ENCODE measurements around the gene ARL6IP4. TPM values are rescaled to one million over a fixed set of nuclear protein-coding genes. Genes with fewer than 3 reads are reported as not detected.
A peak's percentile ranks its signal among the peaks of the same experiment; 100 is the strongest.
"Not testable (repeated sequence)": the region's sequence is repeated elsewhere in the genome, so short reads cannot be mapped to it uniquely, and the experiment has no call there.

Gene ARL6IP4
- total RNA-seq, 2 experiments from 2014 or later, result 159 to 177 TPM

DNA sequence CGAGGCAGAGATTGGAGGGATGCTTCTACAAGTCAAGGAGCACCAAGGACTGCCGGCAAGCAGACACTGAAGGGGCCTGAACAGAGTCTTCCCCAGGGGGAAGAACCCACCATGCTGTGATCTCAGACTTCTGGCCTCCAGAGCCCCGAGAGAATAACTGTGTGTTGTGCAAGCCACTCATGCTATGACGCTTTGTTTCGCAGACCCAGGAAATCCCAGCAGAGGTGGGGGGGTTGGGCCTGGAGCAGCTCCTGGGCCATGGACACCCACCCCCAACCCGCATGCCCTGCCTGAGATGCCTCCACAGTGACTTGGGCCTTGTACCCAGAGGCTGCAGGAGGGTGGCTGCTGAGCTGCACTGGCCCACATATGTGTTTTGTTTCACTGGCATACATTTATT, 31.2 kb downstream of the ARL6IP4 start:
- Mint-ChIP-seq H3K27me3 (ENCODE audit: low read depth) (no peaks in the 10 kb centered on the region), H3K4me1 (ENCODE audit: low read depth) (no peaks in the 10 kb centered on the region), H3K36me3 (ENCODE audit: low read depth) (peaks cover 1% of the 10 kb centered on the region), H3K27ac (no peak overlapping the region), H3K9me3 (no peaks in the 10 kb centered on the region), H3K4me3 (no peak overlapping the region)
- no peak for DNase-seq
- CTCF ChIA-PET, result no interaction called here
- intact Hi-C loops (cut with micrococcal nuclease), result no loop called here

DNA sequence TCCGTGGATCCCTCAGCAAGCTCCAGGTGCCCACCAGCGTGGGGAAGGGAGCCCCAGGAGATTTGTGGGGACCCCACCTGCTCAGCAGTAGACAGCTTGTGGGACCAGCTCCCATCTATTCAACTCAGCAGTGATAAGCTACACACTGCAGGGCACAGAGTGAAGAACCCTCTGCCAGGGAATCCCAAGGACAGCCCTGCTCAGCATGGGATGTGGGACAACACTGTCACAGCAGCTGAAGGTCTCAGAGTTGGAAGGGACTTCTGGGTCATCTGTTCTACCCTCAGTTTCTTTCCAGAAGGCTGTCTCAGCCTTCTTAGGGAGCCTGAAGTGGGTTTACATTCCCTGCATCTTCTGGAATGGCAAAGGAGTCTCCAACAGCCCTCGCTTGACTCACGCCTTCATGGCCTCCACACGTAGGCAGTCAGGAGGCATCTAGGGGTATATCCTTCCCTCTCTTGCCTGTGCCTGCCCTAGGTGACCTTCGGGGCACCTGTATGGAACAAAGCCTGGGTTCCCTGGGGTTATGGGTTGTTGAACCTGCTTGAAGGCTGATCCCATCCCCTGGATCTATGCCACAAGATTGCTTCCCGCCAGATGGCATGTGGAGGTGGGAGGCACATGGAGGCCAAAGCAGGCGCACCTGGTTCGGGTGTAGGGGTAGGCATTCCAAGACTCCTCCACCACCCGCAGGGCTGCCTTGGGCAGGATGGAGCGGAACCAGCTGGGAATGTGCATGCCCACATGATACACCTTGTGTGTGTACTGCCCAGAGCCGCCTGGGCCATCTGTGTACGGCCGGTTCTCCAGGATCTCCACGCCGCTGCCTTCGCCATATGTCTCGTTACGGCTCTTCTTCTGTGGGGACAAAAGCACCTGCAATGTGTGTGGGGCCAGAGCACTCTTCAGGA, 33.0 kb downstream of the ARL6IP4 start:
- no peak for DNase-seq
- H3K4me1 Mint-ChIP-seq (ENCODE audit: low read depth), result no peaks in the 10 kb centered on the region

DNA sequence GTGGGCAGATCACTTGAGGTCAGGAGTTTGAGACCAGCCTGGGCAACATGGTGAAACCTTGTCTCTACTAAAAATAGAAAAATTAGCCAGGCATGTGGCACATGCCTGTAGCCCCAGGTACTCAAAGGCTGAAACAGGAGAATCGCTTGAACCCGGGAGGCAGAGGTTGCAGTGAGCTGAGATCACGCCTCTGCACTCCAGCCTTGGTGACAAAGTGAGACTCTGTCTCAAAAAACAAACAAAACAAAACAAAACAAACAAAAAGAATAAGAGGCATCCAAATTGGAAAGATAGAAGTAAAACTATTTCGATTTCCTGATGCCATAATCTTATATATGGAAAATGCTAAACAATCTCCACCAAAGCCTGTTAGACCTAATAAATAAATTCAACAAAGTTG, 34.0 kb downstream of the ARL6IP4 start:
- H3K4me3 Mint-ChIP-seq; H3K4me1 Mint-ChIP-seq (ENCODE audit: low read depth); H3K36me3 Mint-ChIP-seq (ENCODE audit: low read depth); H3K27ac Mint-ChIP-seq; DNase-seq; H3K9me3 Mint-ChIP-seq; intact Hi-C loops (cut with micrococcal nuclease); H3K27me3 Mint-ChIP-seq (ENCODE audit: low read depth): not testable (repeated sequence)
- CTCF ChIA-PET, result interaction anchor here (1.2 kb wide), 1 partner anchor 370 kb away, joined by 3 read pairs; the partner anchor contains the start of gene KMT5A

More for the DNA sequence above, 33.0 kb downstream of the ARL6IP4 start:
- CTCF ChIA-PET, result no interaction called here
- H3K4me3 Mint-ChIP-seq, result no peak overlapping the region
- no peaks in the 10 kb centered on the region for H3K27me3 Mint-ChIP-seq (ENCODE audit: low read depth)
- intact Hi-C loops (cut with micrococcal nuclease), result no loop called here
- H3K27ac Mint-ChIP-seq, result no peak overlapping the region
- no peaks in the 10 kb centered on the region for H3K9me3 Mint-ChIP-seq
- peaks cover 1% of the 10 kb centered on the region for H3K36me3 Mint-ChIP-seq (ENCODE audit: low read depth)

DNA sequence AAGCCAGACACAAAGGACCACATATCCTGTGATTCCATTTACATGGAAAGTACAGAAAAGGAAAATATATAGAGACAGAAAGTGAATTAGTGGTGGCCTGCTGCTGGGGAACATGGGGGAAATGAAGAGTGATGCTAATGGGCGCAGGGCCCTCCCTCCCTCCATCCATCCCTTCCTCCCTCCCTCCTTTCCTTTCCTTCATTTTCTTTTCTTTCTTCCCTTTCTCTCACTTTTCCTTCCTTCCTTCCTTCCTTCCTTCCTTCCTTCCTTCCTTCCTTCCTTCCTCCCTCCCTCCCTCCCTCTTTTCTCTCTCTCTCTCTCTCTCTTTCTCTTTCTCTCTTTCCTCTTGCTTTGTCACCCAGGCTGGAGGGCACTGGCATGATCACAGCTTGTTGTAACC, 37.3 kb downstream of the ARL6IP4 start:
- Mint-ChIP-seq H3K4me1 (ENCODE audit: low read depth) (peaks cover 7% of the 10 kb centered on the region), H3K9me3 (no peaks in the 10 kb centered on the region), H3K27ac (no peak overlapping the region), H3K36me3 (ENCODE audit: low read depth) (peaks cover 1% of the 10 kb centered on the region), H3K4me3 (no peak overlapping the region), H3K27me3 (ENCODE audit: low read depth) (no peaks in the 10 kb centered on the region)
- DNase-seq, result no peak
- intact Hi-C loops (cut with micrococcal nuclease), result no loop called here
- CTCF ChIA-PET, result no interaction called here

DNA sequence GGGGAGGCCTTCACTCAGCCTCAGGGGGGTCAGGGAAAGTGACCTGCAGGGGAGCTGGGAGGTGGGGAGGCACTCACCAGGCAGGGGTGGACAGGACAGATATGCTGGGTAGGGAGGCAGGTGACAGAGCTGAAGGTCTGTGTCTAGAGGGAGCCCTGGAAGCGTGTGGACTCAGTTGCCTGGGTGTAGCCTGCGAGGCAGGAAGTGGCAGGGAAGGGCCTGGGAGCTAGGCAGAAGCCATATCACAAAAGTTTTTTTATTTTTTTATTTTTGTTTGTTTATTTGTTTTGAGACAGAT, 39.3 kb downstream of the ARL6IP4 start:
- Mint-ChIP-seq H3K27me3 (ENCODE audit: low read depth) (no peaks in the 10 kb centered on the region), H3K36me3 (ENCODE audit: low read depth) (peaks cover 1% of the 10 kb centered on the region), H3K9me3 (no peaks in the 10 kb centered on the region), H3K4me1 (ENCODE audit: low read depth) (peaks cover 23% of the 10 kb centered on the region), H3K4me3 (no peak overlapping the region), H3K27ac (no peak overlapping the region)
- intact Hi-C loops (cut with micrococcal nuclease), result no loop called here
- CTCF ChIA-PET, result interaction anchor here (0.7 kb wide), 1 partner anchor 10 kb away, joined by 3 read pairs; no protein-coding TSS in a partner anchor
- no peak for DNase-seq

DNA sequence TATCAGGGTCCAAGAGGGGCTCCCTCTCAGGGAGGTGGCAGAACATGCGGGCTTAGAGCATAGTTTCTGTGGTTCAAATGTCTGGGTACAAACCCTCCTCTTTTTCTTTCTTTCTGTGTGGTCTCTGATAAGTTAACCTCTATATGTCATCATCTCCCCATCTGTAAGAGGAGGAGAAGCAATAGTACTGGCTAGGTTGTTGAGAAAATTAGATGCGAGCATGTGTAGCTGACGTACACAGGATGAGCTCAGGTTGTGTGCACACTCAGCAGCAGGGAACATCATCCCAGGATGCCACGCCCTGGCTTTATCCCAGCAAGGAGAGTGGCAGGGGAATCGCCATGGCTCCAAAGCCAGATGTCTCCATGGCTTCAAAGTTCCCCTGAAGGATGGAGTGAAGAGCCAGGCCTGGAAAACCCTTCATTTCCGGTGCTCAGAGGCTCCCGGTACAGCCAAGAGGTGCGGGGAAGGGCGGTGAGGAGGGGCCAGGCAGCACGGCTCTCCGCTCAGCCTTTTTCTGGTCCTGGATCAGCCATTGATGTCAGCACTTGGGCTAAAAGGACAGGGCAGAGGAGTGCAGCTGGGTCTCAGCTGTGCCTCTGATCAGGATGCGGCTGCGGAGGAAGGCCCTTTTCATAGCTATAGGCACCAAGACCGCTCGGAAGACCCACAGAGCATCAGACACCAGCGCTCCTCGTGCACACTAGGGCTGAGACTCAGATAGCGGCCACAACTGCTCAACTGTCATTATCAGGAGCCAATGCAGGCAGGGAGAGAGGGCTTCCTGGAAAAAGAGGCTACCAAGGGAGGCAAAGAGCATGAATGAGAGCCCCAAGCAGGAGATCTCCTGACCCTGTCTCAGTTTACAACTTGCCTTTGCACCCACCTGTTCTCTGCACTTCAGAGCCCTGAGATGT, 41.5 kb downstream of the ARL6IP4 start:
- Mint-ChIP-seq H3K4me3 (no peak overlapping the region), H3K27ac (no peak overlapping the region), H3K4me1 (ENCODE audit: low read depth) (peaks cover 37% of the 10 kb centered on the region), H3K9me3 (no peaks in the 10 kb centered on the region), H3K36me3 (ENCODE audit: low read depth) (peaks cover 1% of the 10 kb centered on the region), H3K27me3 (ENCODE audit: low read depth) (no peaks in the 10 kb centered on the region)
- intact Hi-C loops (cut with micrococcal nuclease), result no loop called here
- DNase-seq, result no peak
- CTCF ChIA-PET, result no interaction called here

DNA sequence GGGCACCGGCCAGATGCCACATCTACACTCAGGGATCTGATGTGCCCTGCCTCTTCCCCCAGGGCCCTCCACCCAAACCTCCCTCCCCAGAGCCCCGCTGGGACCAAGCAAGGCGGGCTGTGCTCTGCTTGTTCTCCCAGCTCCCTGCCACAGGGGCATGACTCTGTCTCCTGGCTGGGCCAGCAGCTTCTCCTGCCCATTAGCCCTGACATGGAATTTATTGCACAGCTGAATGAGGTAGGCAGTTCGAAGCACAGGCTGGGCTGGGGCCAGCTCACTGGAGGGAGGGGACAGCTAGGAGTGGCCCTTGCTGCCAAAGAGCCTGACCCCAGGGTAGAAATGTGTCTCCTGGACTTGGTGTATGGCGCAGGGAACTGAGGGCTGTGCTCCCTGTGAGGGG, 42.4 kb downstream of the ARL6IP4 start:
- Mint-ChIP-seq H3K4me1 (ENCODE audit: low read depth) (peaks cover 38% of the 10 kb centered on the region), H3K27ac (no peak overlapping the region), H3K4me3 (no peak overlapping the region), H3K36me3 (ENCODE audit: low read depth) (peaks cover 1% of the 10 kb centered on the region), H3K9me3 (no peaks in the 10 kb centered on the region), H3K27me3 (ENCODE audit: low read depth) (no peaks in the 10 kb centered on the region)
- DNase-seq, result no peak
- CTCF ChIA-PET, result interaction anchor here (0.7 kb wide), 1 partner anchor 215 kb away, joined by 5 read pairs; no protein-coding TSS in a partner anchor
- intact Hi-C loops (cut with micrococcal nuclease), result no loop called here

DNA sequence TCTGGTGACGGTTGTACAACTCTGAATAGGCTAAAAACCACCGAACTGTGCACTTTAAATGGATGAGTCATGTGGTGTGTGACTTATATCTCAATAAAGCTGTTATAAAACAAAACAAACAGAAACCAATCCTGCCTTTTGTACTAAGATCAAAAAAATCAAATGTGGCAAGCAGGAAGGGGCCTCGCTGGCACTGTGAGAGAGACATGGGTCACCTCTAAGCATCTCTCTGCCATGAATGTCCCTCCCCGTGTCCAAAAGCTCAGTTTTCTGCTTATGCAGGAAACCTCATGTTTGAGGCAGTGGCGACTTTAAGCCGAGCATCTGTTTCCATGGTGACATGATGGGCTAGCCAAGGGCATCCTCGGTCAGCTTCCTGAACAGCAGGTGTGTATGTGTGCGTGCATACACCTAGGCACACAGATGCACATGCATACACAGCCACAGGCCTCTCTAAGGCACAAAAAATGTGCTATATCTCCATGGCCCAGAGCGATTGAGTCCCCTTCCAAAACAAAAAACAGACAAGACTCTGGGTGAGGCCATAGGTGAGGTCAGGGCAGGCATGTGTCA, 44.4 kb downstream of the ARL6IP4 start:
- Mint-ChIP-seq H3K4me3 (no peak overlapping the region), H3K27me3 (ENCODE audit: low read depth) (no peaks in the 10 kb centered on the region), H3K4me1 (ENCODE audit: low read depth) (peaks cover 46% of the 10 kb centered on the region), H3K9me3 (no peaks in the 10 kb centered on the region), H3K27ac (peak overlapping the region; percentile 47), H3K36me3 (ENCODE audit: low read depth) (peaks cover 1% of the 10 kb centered on the region)
- peak; percentile 67 for DNase-seq
- intact Hi-C loops (cut with micrococcal nuclease), result loop anchor here (1.0 to 2.0 kb wide), 3 partner anchors 10 to 51 kb away; partner anchors contain the start of gene OGFOD2
- CTCF ChIA-PET, result interaction anchor here (0.9 to 1.3 kb wide), 5 partner anchors 19 to 212 kb away, joined by 3 to 4 read pairs (median 3); partner anchors contain the start of gene PITPNM2

DNA sequence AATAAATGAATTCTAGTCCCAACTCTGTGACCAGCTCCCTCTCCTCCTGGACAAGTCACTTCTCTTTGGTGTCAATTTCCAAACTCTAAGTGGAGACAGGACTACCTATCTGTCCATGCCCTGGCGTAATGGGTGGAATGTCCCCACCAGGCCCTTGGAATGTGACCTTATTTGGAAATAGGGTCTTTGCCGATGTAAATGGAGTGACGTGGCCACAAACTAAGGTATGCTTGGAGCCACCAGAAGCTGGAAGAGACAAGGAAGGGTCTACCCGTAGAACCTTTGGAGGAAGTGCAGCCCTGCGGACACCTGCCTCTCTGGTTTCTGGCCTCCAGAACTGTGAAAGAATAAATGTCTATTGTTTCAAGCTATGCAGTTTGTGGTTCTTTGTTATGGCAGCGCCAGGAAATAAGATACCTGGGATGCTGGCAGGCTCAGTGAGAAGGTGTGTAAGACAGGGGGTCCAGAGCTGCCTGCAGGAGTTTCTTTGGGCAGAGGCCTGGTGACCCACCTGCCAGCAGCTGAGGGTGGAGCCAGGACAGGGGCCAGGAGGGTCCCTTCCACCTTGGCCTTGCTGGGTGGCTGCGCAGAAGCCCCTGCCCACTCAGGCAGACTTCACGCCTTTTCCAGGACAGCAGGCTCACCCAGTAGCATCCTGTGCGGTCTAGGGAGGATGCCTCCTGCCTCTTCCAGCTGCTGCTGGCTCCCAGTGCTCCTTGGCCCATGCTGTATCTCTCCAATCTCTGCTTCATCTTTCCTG, 45.8 kb downstream of the ARL6IP4 start:
- no peak overlapping the region for H3K27ac Mint-ChIP-seq
- DNase-seq, result no peak
- no peaks in the 10 kb centered on the region for H3K9me3 Mint-ChIP-seq
- H3K27me3 Mint-ChIP-seq (ENCODE audit: low read depth), result no peaks in the 10 kb centered on the region
- intact Hi-C loops (cut with micrococcal nuclease), result no loop called here
- CTCF ChIA-PET, result interaction anchor here (0.9 kb wide), 1 partner anchor 211 kb away, joined by 3 read pairs; no protein-coding TSS in a partner anchor
- no peak overlapping the region for H3K4me3 Mint-ChIP-seq
- peaks cover 44% of the 10 kb centered on the region for H3K4me1 Mint-ChIP-seq (ENCODE audit: low read depth)
- peaks cover 1% of the 10 kb centered on the region for H3K36me3 Mint-ChIP-seq (ENCODE audit: low read depth)

DNA sequence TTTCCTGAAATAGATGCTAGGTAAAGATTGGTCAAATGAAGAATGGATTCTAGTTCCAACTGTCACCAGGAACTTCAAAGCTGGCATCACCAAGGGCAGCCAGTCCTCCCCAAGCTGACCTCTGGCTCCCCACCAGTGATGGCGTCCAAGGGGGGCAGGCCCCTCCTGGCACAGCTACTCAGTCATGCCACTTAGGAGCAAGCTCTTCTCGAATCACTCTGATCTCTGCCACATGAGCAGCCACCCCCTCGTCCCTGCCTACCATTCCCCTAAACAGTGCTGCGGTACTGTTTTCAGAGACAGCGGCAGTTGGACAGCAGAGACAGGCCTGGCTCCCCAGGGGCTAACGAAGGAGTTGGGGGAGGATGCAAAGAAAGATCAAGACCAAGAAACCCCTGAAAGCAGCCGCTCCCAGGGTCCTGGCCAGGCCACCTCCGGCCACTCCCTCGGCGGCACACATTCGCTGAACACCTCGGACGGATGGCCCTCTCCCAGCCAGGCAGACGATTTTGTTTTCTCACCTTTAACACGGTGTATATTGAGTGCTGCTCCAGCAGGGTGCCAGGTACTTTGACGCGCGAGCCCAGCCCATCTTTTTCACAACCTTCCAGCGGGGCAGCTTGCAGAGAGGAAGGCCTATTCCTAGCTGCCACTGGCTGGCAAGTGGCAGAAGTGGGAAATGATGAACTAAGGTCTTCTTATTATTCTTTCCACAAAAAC, 47.4 kb downstream of the ARL6IP4 start:
- H3K27me3 Mint-ChIP-seq (ENCODE audit: low read depth), result no peaks in the 10 kb centered on the region
- intact Hi-C loops (cut with micrococcal nuclease), result no loop called here
- no peak overlapping the region for H3K4me3 Mint-ChIP-seq
- peaks cover 44% of the 10 kb centered on the region for H3K4me1 Mint-ChIP-seq (ENCODE audit: low read depth)
- no peaks in the 10 kb centered on the region for H3K9me3 Mint-ChIP-seq
- H3K36me3 Mint-ChIP-seq (ENCODE audit: low read depth), result peaks cover 2% of the 10 kb centered on the region
- CTCF ChIA-PET, result interaction anchor here (0.5 kb wide), 1 partner anchor 113 kb away, joined by 3 read pairs; no protein-coding TSS in a partner anchor
- no peak overlapping the region for H3K27ac Mint-ChIP-seq
- no peak for DNase-seq

DNA sequence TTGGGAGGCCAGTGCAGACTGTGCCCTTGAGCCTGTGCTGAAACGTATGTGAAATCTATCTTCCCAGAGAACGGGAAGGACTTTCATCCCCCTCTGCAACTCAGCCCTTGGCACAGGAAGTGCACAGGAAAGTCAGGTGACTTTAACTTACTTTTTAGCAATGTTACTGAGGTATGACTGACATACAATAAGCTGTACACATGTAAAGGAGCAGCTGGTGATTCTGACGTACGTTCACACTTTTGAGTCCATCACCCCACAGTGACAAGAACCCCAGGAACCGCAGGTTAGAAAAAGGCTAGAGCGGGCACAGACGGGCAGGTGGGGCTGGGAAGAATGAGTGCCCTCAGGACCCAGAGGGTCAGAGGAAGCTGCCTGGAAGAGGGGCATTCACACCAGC, 48.0 kb downstream of the ARL6IP4 start:
- H3K27me3 Mint-ChIP-seq (ENCODE audit: low read depth), result no peaks in the 10 kb centered on the region
- CTCF ChIA-PET, result interaction anchor here (0.6 kb wide), 1 partner anchor 39 kb away, joined by 3 read pairs; no protein-coding TSS in a partner anchor
- peaks cover 45% of the 10 kb centered on the region for H3K4me1 Mint-ChIP-seq (ENCODE audit: low read depth)
- no peaks in the 10 kb centered on the region for H3K9me3 Mint-ChIP-seq
- no peak for DNase-seq
- intact Hi-C loops (cut with micrococcal nuclease), result no loop called here
- no peak overlapping the region for H3K27ac Mint-ChIP-seq
- no peak overlapping the region for H3K4me3 Mint-ChIP-seq
- peaks cover 3% of the 10 kb centered on the region for H3K36me3 Mint-ChIP-seq (ENCODE audit: low read depth)

Measured in activated naive CD4-positive, alpha-beta T cell treated with anti-CD3 and anti-CD28 coated beads for 36 hours (primary cell).